Lower leg skin (tissue), 4 donors: ENCODE results near the gene FGF21. TPM values are rescaled to one million over a fixed set of nuclear protein-coding genes. Genes with fewer than 3 reads are reported as not detected.
"Not testable (repeated sequence)": the region's sequence is repeated elsewhere in the genome, so short reads cannot be mapped to it uniquely, and the experiment has no call there.

Experiments used
- DNase-seq, 2 donors: peaks; one replicate each; pipeline ENCODE4 v3.0.0-alpha.2; 2019; ENCODE audit warnings: low spot score in 2 of 2
- H3K4me3 ChIP-seq: fragments of 200-600 bp; sonication (generic); 2 replicates; pipeline ENCODE4 v1.5.1; 2017; ENCODE audit warnings: mild to moderate bottlenecking, low read depth; ENCODE audit not compliant: poor library complexity, severe bottlenecking
- POLR2A ChIP-seq, 2 donors: fragments of 450-650 bp; IDR thresholded peaks; one replicate each; pipeline ENCODE4 v1.6.1; 2016 to 2017; ENCODE audit warnings: antibody characterized with exemption in 2 of 2, mild to moderate bottlenecking in 1 of 2, moderate library complexity in 1 of 2
- WGBS, 2 donors: methylation state at CpG; one replicate each; pipeline ENCODE4 v1.1.5; 2018; 5-methylcytosine and 5-hydroxymethylcytosine counted together
- intact Hi-C: fragments of 100-400 bp; cut with DNase I; formaldehyde crosslinking; loops from one replicate; pipeline ENCODE4 v1.15.0; 2023; ENCODE audit warnings: low total_unique reads
- total RNA-seq, 4 donors: library from RNA; depleted of rRNA; stranded (reverse); fragments of >200 nt; gene quantifications; one replicate each; pipeline ENCODE4 v1.1.0, GENCODE V29; 2016
- TF ChIP-seq, protein P1 (sequence below), 3 donors: fragments of 450-650 bp; IDR thresholded peaks; one replicate each; pipeline ENCODE4 v1.5.1; 2016; ENCODE audit warnings: antibody characterized with exemption in 3 of 3, mild to moderate bottlenecking in 3 of 3, moderate library complexity in 2 of 3

The FGF21 gene
- total RNA-seq, 4 donors from 2014 or later = not detected

DNA sequence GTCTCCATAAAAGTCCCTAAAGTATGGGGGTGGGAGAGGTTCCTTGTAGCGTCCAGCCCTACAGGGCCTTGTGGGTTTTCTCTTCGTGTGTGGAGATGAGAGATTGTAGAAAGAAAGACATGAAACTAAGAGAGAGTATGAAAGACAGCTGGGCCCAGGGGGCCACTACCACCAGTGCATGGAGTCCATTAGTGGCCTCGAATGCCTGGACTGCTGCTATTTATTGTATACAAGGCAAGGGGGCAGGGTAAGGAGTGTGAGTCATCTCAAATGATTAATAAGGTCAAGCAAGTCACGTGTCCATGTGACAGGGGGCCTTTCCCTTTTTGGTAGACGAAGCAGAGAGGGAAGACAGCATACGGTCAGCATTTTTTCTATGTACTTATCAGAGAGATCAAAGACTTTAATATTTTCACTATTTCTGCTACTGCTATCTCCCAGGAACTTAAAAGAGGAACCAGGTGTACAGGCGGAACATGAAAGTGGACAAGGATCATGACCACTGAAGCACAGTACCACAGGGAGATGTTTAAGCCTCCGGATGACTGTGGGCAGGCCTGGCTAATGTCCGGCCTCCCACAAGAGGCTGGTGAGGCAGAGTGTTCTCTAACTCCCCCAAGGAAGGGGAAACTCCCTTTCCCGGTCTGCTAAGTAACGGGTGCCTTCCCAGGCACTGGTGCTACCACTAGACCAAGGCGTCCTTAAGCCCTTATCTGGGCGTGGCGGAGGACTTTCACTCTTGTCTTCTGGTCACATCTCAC lies 25.5 kb downstream of the FGF21 start:
- TF ChIP-seq, protein P1, sequence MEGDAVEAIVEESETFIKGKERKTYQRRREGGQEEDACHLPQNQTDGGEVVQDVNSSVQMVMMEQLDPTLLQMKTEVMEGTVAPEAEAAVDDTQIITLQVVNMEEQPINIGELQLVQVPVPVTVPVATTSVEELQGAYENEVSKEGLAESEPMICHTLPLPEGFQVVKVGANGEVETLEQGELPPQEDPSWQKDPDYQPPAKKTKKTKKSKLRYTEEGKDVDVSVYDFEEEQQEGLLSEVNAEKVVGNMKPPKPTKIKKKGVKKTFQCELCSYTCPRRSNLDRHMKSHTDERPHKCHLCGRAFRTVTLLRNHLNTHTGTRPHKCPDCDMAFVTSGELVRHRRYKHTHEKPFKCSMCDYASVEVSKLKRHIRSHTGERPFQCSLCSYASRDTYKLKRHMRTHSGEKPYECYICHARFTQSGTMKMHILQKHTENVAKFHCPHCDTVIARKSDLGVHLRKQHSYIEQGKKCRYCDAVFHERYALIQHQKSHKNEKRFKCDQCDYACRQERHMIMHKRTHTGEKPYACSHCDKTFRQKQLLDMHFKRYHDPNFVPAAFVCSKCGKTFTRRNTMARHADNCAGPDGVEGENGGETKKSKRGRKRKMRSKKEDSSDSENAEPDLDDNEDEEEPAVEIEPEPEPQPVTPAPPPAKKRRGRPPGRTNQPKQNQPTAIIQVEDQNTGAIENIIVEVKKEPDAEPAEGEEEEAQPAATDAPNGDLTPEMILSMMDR (IDR thresholded peaks at IDR 0.05) = no peak
- no peak for TF ChIP-seq POLR2A (IDR thresholded peaks at IDR 0.05)
- intact Hi-C loops = loop anchor here (10.0 kb wide), 1 partner anchor 136 kb away; the partner anchor contains the start of gene CA11
- DNase-seq = peak in 1 of 2 donors; percentile 40
- H3K4me3 ChIP-seq = no peak overlapping the region
- 58 to 61% methylated on average over 14 of the region's 14 CpGs for WGBS, 2 donors

- DNase-seq = no peak
- TF ChIP-seq POLR2A (IDR thresholded peaks at IDR 0.05) = no peak
- TF ChIP-seq, protein P1 (IDR thresholded peaks at IDR 0.05) = no peak
- WGBS, 2 donors = 69 to 73% methylated on average over 5 of the region's 5 CpGs
- H3K4me3 ChIP-seq = no peak overlapping the region
- intact Hi-C loops = loop anchor here (10.0 kb wide), 1 partner anchor 140 kb away; the partner anchor contains the start of gene CA11
Measured at GRCh38 chr19:48784527-48784926, 29.2 kb downstream of the FGF21 start.

DNA sequence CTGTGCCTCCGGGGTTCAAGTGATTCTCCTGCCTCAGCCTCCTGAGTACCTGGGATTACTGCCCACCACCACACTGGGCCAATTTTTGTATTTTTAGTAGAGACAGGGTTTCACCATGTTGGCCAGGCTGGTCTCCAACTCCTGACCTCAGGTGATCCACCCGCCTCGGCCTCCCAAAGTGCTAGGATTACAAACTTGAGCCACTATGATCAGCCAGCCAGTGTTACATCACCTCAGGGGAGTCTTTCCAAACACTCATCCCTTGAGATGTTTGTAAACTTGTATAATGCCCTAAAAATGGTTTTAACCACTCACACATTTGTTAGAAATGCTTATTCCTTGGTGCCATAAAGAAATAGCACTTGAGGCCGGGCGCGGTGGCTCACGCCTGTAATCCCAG lies 31.1 kb downstream of the FGF21 start:
- WGBS, 2 donors = 91 to 97% methylated on average over 7 of the region's 7 CpGs
- intact Hi-C loops = loop anchor here (10.0 kb wide), 1 partner anchor 142 kb away; the partner anchor contains the start of gene CA11

DNA sequence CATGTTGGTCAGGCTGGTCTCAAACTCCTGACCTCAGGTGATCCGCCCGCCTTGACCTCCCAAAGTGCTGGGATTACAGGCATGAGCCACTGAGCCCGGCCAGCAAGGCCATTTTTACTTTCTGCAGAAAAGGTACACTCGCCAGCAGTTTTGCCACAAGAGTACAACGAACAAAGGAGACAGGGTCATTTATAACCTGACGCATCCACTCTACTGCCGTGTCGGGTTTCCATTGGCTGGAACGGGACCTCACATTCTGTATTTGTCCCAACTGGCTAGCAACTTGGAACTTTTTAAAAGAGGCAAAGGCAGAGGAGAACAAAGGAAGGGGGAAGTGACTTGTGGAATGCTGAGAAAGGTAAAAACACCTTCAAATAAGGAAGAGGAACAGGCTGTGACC lies 32.0 kb downstream of the FGF21 start:
- H3K4me3 ChIP-seq, DNase-seq: not testable (repeated sequence)
- 82 to 90% methylated on average over 9 of the region's 9 CpGs for WGBS, 2 donors
- intact Hi-C loops = loop anchor here (10.0 kb wide), 1 partner anchor 143 kb away; the partner anchor contains the start of gene CA11

More for the DNA sequence above, 31.1 kb downstream of the FGF21 start:
- H3K4me3 ChIP-seq, DNase-seq: not testable (repeated sequence)

GRCh38 chr19:48793271-48793670 lies 37.9 kb downstream of the FGF21 start:
- intact Hi-C loops = no loop called here

GRCh38 chr19:48794291-48794690 lies 39.0 kb downstream of the FGF21 start:
- 72 to 76% methylated on average over 6 of the region's 6 CpGs for whole genome bisulfite sequencing, 2 donors
- intact Hi-C loops = no loop called here
- no peak overlapping the region for H3K4me3 ChIP-seq
- no peak for DNase-seq
- TF ChIP-seq, protein P1 (IDR thresholded peaks at IDR 0.05) = no peak
- TF ChIP-seq POLR2A (IDR thresholded peaks at IDR 0.05) = no peak

More at GRCh38 chr19:48793271-48793670, 37.9 kb downstream of the FGF21 start:
- H3K4me3 ChIP-seq = no peak overlapping the region
- TF ChIP-seq, protein P1 (IDR thresholded peaks at IDR 0.05) = no peak
- no peak for TF ChIP-seq POLR2A (IDR thresholded peaks at IDR 0.05)
- no peak for DNase-seq
- WGBS, 2 donors = 72 to 79% methylated on average over 8 of the region's 8 CpGs
